Kidney epithelial cell (primary cell): Measurements from ENCODE around the gene KLHL29. TPM values are rescaled to one million over a fixed set of nuclear protein-coding genes. Genes with fewer than 3 reads are reported as not detected.

Source experiments
- DNase-seq: peaks from one replicate; pipeline ENCODE4 v3.0.0-alpha.2; 2010; ENCODE audit warnings: low read depth
- H3K27me3 ChIP-seq: 2 replicates; pipeline ENCODE4 v1.6.0; 2011; ENCODE audit warnings: low read length; ENCODE audit not compliant: control insufficient read depth, insufficient read depth
- H3K36me3 ChIP-seq: 2 replicates; pipeline ENCODE4 v1.5.1; 2011; ENCODE audit warnings: low read length; ENCODE audit not compliant: control insufficient read depth, insufficient read depth
- H3K4me3 ChIP-seq: 2 replicates; pipeline ENCODE4 v1.5.1; 2011; ENCODE audit warnings: low read depth, mild to moderate bottlenecking, control low read depth, low read length
- total RNA-seq: library from RNA; depleted of rRNA; stranded (reverse); fragments of >200 nt; gene quantifications from 2 replicates; pipeline ENCODE4 v1.2.3, GENCODE V29; 2015
- TF ChIP-seq, protein P1 (sequence below): IDR thresholded peaks from 2 replicates; pipeline ENCODE4 v1.5.1; 2011; ENCODE audit warnings: mild to moderate bottlenecking, moderate library complexity, low read length, control low read depth, inconsistent platforms; ENCODE audit not compliant: insufficient read depth, poor library complexity, severe bottlenecking

The KLHL29 gene
- total RNA-seq, 1 donor from 2014 or later, result 12.4 TPM

DNA sequence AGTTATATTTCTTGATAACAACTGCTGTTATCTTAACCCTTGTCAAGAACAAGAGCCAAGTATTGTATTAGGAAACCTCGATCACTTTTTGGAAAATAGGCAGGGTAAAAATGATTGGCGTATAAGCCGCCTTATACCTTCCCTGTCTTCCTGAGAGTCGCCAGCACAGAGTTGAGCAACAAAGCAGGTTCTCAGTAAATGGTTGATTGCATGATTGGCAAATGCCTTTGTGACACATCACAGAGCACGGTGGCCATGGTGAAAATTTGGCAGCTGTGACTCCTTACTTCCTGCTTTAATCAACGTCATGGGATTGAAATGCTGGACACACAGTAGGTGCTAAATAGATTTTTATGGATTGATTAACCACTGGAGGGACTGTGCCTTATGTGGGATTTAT is 3.9 kb upstream of the KLHL29 start:
- TF ChIP-seq, protein P1, sequence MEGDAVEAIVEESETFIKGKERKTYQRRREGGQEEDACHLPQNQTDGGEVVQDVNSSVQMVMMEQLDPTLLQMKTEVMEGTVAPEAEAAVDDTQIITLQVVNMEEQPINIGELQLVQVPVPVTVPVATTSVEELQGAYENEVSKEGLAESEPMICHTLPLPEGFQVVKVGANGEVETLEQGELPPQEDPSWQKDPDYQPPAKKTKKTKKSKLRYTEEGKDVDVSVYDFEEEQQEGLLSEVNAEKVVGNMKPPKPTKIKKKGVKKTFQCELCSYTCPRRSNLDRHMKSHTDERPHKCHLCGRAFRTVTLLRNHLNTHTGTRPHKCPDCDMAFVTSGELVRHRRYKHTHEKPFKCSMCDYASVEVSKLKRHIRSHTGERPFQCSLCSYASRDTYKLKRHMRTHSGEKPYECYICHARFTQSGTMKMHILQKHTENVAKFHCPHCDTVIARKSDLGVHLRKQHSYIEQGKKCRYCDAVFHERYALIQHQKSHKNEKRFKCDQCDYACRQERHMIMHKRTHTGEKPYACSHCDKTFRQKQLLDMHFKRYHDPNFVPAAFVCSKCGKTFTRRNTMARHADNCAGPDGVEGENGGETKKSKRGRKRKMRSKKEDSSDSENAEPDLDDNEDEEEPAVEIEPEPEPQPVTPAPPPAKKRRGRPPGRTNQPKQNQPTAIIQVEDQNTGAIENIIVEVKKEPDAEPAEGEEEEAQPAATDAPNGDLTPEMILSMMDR, result no peak
- no peaks in the 10 kb centered on the region for H3K36me3 ChIP-seq
- DNase-seq, result peak; percentile 90
- H3K27me3 ChIP-seq, result no peaks in the 10 kb centered on the region
- peak overlapping the region; percentile 19 for H3K4me3 ChIP-seq

DNA sequence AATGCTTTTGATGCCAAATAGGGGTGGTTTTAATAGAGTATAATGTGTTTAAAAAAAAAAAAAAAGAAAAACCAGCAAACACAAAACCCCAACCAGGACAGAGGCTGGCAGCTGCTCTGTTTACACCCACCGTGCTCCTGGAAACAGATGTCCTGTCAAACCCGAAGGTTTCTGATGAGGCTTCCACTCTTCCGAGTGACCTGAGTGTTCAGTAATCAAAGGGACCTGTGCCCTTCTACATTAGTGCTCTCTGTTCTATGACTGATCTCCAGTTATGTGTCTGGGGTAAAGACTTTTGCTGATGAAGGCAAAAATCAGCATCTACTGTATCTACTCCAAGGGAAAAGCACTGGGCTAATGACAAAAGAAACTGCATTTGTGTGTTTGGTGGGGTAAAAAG is 3.5 kb upstream of the KLHL29 start:
- TF ChIP-seq, protein P1, result no peak
- DNase-seq, result no peak
- Histone ChIP-seq H3K27me3 (no peaks in the 10 kb centered on the region), H3K4me3 (no peak overlapping the region), H3K36me3 (no peaks in the 10 kb centered on the region)

DNA sequence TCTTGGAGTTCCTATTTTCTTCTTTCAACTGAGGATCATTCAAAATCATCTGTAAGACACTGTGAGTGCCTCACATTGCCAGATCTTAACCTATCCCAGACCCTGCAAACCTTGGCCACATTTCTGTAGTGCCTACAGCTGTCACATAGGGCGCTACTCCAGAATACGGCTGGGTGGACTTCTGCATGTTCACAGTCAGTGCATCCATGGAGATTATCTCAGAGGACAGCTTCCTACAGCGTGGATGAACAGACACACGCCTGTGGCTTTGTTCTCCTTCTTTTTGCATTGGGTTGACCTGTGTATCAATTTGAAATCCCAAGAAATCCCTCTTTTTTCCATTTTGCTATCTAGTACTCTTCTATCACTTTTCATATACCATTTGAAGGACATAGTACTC is 1.9 kb upstream of the KLHL29 start:
- no peak for DNase-seq
- TF ChIP-seq, protein P1, result no peak
- no peak overlapping the region for H3K4me3 ChIP-seq
- H3K36me3 ChIP-seq, result no peaks in the 10 kb centered on the region
- no peaks in the 10 kb centered on the region for H3K27me3 ChIP-seq

DNA sequence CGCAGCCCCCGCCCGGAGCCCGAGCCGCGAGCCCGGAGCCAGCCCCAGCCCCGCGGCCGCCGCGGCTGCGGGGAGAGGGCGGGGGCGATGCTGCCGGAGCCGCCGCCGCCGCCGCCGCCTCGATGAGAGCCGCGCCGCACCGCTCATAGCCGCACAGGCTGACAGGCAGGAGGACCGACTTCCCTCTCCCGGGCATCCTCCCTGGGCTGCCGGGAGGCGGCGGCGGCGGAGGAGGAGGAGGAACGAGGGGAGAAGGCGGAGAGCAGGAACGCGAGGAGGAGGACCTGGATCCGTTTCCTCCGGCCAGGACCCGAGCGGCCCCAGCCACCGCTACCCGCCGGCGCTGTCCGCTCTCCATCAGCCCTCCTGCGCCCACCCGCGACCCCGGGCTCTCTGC is 370 bp downstream of the KLHL29 start:
- DNase-seq, result no peak
- TF ChIP-seq, protein P1, result no peak
- H3K36me3 ChIP-seq, result no peaks in the 10 kb centered on the region
- peak overlapping the region; percentile 72 for H3K4me3 ChIP-seq
- H3K27me3 ChIP-seq, result no peaks in the 10 kb centered on the region

DNA sequence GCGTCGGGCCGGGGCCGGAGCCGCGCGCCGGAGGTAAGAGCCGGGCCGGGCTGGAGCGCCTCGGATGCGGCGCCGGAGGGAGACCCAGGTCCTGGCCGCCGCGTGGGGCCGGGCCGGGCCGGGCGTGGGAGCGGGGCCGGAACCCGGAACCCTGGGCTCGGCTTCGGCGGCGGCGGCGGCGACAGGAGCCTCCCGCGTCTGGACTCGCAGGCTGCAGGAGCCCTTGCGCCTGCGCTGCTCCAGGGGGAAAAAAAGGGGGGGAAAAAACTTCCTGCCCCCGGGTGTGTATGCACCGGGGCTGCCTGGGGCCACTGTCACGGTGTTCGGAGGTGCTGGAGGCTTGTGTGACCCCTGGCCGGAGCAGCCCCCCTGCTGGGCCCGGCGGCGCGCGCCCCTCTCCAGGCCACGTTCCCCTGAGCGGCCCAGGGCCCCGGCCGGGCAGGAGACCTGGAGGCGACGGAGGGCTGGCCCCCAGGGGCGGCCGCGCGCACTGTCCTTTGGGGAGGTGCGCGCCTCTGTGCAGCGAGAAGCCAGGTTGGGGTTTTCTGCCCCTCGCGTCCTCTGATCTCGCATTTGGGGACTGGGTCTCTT is 864 bp downstream of the KLHL29 start:
- no peaks in the 10 kb centered on the region for H3K27me3 ChIP-seq
- TF ChIP-seq, protein P1, result no peak
- peak overlapping the region; percentile 72 for H3K4me3 ChIP-seq
- H3K36me3 ChIP-seq, result no peaks in the 10 kb centered on the region
- no peak for DNase-seq
